NCI-H146 treated with DMSO at 0.1 percent for 48 hours (cell line): Measurements from ENCODE around the gene UCP3.

Experiments used
- DNase-seq: peaks from one replicate; lab custom pipeline; 2025; ENCODE audit not compliant: unreplicated experiment; lab: John Stamatoyannopoulos, UW

The UCP3 gene

GRCh38 chr11:74018331-74019005 is 9.6 kb upstream of the UCP3 start:
- no peak for DNase-seq

- no peak for DNase-seq
These were observed 8.7 kb upstream of the UCP3 start for GRCh38 chr11:74017631-74018030.

- DNase-seq = no peak
These were observed 7.2 kb upstream of the UCP3 start for GRCh38 chr11:74015919-74016684.

GRCh38 chr11:74014880-74015279 is 6.0 kb upstream of the UCP3 start:
- no peak for DNase-seq

- DNase-seq = no peak
These were observed 4.3 kb upstream of the UCP3 start for GRCh38 chr11:74013141-74013540.

- no peak for DNase-seq
These were observed 3.4 kb upstream of the UCP3 start for GRCh38 chr11:74012074-74012809.

GRCh38 chr11:74011360-74012073 is 2.6 kb upstream of the UCP3 start:
- no peak for DNase-seq

GRCh38 chr11:74010306-74011300 is 1.7 kb upstream of the UCP3 start:
- no peak for DNase-seq

- DNase-seq = no peak
These were observed 905 bp upstream of the UCP3 start for GRCh38 chr11:74009675-74010305.

GRCh38 chr11:74009230-74009547 is 304 bp upstream of the UCP3 start:
- DNase-seq = no peak

GRCh38 chr11:74007691-74008372 is 1.1 kb downstream of the UCP3 start:
- DNase-seq = no peak

- DNase-seq = no peak
These were observed 2.1 kb downstream of the UCP3 start for GRCh38 chr11:74006743-74007304.

GRCh38 chr11:74005721-74006517 is 3.0 kb downstream of the UCP3 start:
- no peak for DNase-seq

GRCh38 chr11:74004759-74005615 is 3.9 kb downstream of the UCP3 start:
- DNase-seq = no peak

GRCh38 chr11:74004046-74004695 is 4.7 kb downstream of the UCP3 start:
- no peak for DNase-seq

- DNase-seq = no peak
These were observed 6.1 kb downstream of the UCP3 start for GRCh38 chr11:74002832-74003231.

GRCh38 chr11:74001822-74002286 is 7.0 kb downstream of the UCP3 start:
- DNase-seq = no peak
